ENCODE data around the gene SOX10.
"Not testable (repeated sequence)": the region's sequence is repeated elsewhere in the genome, so short reads cannot be mapped to it uniquely, and the experiment has no call there.

SOX10 gene

DNA sequence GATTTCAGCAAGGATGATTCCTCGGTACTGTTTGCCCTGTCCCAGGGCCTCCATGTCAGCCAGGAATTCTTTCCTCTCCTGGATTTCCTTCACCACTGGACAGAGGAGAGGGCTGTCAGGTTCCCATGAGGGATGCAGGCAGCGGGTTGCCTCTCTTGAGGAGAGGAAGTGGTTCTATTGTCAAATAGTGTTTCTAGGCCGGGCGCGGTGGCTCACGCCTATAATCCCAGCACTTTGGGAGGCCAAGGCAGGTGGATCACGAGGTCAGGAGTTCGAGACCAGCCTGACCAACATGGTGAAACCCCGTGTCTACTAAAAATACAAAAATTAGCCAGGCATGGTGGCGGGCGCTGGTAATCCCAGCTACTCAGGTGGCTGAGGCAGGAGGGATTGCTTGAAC lies 39.9 kb downstream of the SOX10 start:
- not testable (repeated sequence) for H3K36me3 ChIP-seq (ENCODE audit: control insufficient read depth, insufficient read depth, low read length); H3K4me3 ChIP-seq (ENCODE audit: insufficient read depth, low read depth, low read length); H3K9me3 ChIP-seq (ENCODE audit: control insufficient read depth, low read length); H3K27me3 ChIP-seq (ENCODE audit: control insufficient read depth, insufficient read depth, low read length, poor library complexity, severe bottlenecking); H3K27ac ChIP-seq (ENCODE audit: insufficient read depth, low read depth, low read length, poor library complexity, severe bottlenecking); H3K4me1 ChIP-seq (ENCODE audit: control insufficient read depth, insufficient read depth, low read length)
- WGBS, 2 experiments: 91% methylated on average over 11 of the region's 11 CpGs

DNA sequence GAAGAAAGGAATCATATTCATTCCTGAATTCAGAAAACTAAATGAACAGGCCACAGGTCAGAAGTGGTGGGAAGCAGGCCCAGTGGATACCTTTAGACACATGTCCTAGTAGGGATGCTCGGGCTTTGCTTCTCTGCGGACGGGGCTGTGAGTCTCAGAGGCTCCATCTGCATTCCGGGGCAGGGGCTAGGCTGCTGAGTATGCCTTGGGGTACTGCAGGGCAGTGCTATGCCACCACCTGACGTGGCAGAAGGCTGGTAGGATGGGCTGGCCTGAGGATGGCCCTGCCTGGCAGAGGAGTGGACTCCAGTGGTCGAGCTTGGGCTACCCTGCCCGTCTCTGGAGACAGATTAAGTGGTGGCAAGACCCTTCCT lies 40.5 kb downstream of the SOX10 start:
- Histone ChIP-seq H3K4me3 (ENCODE audit: insufficient read depth, low read depth, low read length) (no peak overlapping the region), H3K27ac (ENCODE audit: insufficient read depth, low read depth, low read length, poor library complexity, severe bottlenecking) (no peak overlapping the region), H3K36me3 (ENCODE audit: control insufficient read depth, insufficient read depth, low read length) (peaks cover 3% of the 10 kb centered on the region), H3K27me3 (ENCODE audit: control insufficient read depth, insufficient read depth, low read length, poor library complexity, severe bottlenecking) (no peaks in the 10 kb centered on the region), H3K4me1 (ENCODE audit: control insufficient read depth, insufficient read depth, low read length) (no peaks in the 10 kb centered on the region), H3K9me3 (ENCODE audit: control insufficient read depth, low read length) (no peaks in the 10 kb centered on the region)
- 93 to 94% methylated on average over 7 of the region's 7 CpGs for whole genome bisulfite sequencing, 2 experiments

DNA sequence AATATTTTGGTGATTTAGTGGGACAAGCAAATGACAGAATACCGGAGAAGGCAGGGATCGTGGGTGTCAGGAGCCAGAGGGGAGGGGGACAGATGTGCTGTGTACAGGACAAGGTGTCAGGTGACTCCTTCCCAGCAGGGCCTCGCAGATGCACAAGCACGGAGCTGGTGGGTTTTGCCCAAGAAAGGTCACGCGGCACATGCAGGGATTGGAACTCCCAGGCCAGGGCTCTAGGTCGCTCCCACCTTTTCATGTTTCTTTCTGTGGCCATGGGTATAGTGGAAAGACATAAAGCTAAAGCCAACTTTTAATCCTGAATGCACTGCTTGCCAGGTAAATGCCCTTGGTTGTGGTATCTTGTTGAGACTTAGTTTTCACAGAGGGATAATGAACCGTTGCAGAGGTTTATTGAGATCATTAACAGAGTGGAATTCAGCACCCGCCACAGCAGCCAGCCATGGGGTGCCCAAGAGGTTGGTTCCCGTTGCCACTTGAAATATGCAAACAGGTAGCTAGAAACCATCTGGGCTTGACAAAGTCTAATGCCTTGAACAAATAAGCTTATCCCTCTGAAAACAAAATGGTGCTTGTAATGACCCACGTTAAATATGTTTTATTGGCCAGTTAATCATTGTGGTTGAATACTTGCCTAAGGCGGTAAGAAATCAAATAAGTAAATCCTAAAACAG lies 41.1 kb downstream of the SOX10 start:
- no peak overlapping the region for H3K27ac ChIP-seq (ENCODE audit: insufficient read depth, low read depth, low read length, poor library complexity, severe bottlenecking)
- no peaks in the 10 kb centered on the region for H3K9me3 ChIP-seq (ENCODE audit: control insufficient read depth, low read length)
- H3K4me3 ChIP-seq (ENCODE audit: insufficient read depth, low read depth, low read length): no peak overlapping the region
- 93 to 94% methylated on average over 12 of the region's 12 CpGs for WGBS, 2 experiments
- peaks cover 3% of the 10 kb centered on the region for H3K36me3 ChIP-seq (ENCODE audit: control insufficient read depth, insufficient read depth, low read length)
- H3K4me1 ChIP-seq (ENCODE audit: control insufficient read depth, insufficient read depth, low read length): no peaks in the 10 kb centered on the region
- no peaks in the 10 kb centered on the region for H3K27me3 ChIP-seq (ENCODE audit: control insufficient read depth, insufficient read depth, low read length, poor library complexity, severe bottlenecking)

DNA sequence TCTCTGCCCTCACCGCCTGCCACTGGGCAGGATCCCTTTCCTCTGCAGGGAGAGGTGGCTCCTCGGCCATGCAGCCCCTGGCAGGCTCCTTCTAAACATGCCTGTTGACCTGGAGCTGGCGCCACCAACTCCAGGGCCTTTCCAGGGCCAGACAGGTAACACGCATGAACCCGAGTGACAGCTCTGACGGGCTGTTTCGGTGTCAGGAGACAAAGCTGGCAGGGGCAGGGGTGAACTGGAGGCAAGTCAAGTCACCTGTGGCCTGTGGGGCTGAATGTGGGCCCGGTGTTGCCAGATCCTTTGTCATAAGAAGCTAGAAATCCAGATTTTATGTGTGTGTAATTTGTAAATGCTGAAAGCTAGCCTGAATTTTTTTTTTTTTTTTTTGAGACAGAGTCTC lies 42.2 kb downstream of the SOX10 start:
- no peaks in the 10 kb centered on the region for H3K4me1 ChIP-seq (ENCODE audit: control insufficient read depth, insufficient read depth, low read length)
- no peak overlapping the region for H3K4me3 ChIP-seq (ENCODE audit: insufficient read depth, low read depth, low read length)
- H3K27ac ChIP-seq (ENCODE audit: insufficient read depth, low read depth, low read length, poor library complexity, severe bottlenecking): no peak overlapping the region
- H3K27me3 ChIP-seq (ENCODE audit: control insufficient read depth, insufficient read depth, low read length, poor library complexity, severe bottlenecking): no peaks in the 10 kb centered on the region
- 94% methylated on average over 8 of the region's 8 CpGs for WGBS, 2 experiments
- H3K36me3 ChIP-seq (ENCODE audit: control insufficient read depth, insufficient read depth, low read length): peaks cover 3% of the 10 kb centered on the region
- no peaks in the 10 kb centered on the region for H3K9me3 ChIP-seq (ENCODE audit: control insufficient read depth, low read length)

DNA sequence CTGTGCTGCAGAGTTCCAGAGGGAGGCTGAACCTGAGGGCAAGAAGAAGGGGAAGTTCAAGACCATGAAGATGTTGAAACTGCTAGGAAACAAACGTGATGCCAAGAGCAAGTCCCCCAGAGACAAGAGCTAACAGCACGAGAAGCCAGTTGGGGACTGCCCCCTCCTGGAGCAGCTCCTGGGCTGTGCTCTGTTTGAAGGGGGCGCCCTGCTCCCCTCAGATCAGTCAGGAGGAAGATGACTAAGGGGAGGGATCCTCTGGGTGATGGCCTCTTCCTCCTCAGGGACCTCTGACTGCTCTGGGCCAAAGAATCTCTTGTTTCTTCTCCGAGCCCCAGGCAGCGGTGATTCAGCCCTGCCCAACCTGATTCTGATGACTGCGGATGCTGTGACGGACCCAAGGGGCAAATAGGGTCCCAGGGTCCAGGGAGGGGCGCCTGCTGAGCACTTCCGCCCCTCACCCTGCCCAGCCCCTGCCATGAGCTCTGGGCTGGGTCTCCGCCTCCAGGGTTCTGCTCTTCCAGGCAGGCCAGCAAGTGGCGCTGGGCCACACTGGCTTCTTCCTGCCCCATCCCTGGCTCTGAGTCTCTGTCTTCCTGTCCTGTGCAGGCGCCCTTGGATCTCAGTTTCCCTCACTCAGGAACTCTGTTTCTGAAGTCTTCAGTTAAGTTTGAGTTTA lies 43.5 kb downstream of the SOX10 start:
- Histone ChIP-seq H3K36me3 (ENCODE audit: control insufficient read depth, insufficient read depth, low read length) (peaks cover 3% of the 10 kb centered on the region), H3K9me3 (ENCODE audit: control insufficient read depth, low read length) (no peaks in the 10 kb centered on the region), H3K4me1 (ENCODE audit: control insufficient read depth, insufficient read depth, low read length) (no peaks in the 10 kb centered on the region), H3K27me3 (ENCODE audit: control insufficient read depth, insufficient read depth, low read length, poor library complexity, severe bottlenecking) (no peaks in the 10 kb centered on the region), H3K27ac (ENCODE audit: insufficient read depth, low read depth, low read length, poor library complexity, severe bottlenecking) (no peak overlapping the region), H3K4me3 (ENCODE audit: insufficient read depth, low read depth, low read length) (no peak overlapping the region)
- WGBS, 2 experiments: 88% methylated on average over 12 of the region's 12 CpGs

DNA sequence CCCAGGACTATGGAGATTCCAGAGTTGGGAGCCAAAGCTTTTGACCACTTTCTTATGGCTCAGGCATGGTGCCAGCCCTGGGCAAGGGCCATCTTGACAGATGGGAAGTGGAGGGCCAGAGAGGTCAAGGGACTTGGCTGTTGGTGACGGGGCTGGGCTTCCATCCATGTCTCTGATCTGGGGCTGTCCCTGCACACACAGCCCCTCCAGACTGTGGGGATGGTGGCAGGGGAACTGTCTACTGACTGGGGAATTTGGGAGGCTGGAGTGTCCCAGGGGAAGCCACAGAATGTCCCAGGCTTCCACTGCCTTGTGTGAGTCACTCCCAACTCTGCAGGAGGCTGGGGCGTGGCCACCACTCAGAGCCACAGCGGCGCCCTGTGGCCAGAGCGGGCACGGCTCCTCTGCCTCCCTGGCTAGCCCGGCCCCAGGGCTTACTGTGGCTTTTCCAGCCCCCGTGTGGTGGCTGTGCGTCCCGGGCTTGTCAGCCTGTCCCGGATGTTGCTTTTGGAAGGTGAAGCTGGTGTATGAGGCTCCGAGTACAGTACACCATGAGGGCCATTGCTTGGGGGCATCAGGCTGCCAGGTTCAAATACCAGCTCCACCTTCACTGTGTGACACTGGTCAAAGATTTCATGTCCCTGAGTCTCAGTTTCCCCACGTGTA lies 50.5 kb downstream of the SOX10 start:
- H3K27ac ChIP-seq (ENCODE audit: insufficient read depth, low read depth, low read length, poor library complexity, severe bottlenecking): no peak overlapping the region
- H3K9me3 ChIP-seq (ENCODE audit: control insufficient read depth, low read length): no peaks in the 10 kb centered on the region
- H3K36me3 ChIP-seq (ENCODE audit: control insufficient read depth, insufficient read depth, low read length): no peaks in the 10 kb centered on the region
- no peaks in the 10 kb centered on the region for H3K27me3 ChIP-seq (ENCODE audit: control insufficient read depth, insufficient read depth, low read length, poor library complexity, severe bottlenecking)
- no peaks in the 10 kb centered on the region for H3K4me1 ChIP-seq (ENCODE audit: control insufficient read depth, insufficient read depth, low read length)
- 20% methylated on average over 13 of the region's 13 CpGs for WGBS, 2 experiments
- H3K4me3 ChIP-seq (ENCODE audit: insufficient read depth, low read depth, low read length): no peak overlapping the region

DNA sequence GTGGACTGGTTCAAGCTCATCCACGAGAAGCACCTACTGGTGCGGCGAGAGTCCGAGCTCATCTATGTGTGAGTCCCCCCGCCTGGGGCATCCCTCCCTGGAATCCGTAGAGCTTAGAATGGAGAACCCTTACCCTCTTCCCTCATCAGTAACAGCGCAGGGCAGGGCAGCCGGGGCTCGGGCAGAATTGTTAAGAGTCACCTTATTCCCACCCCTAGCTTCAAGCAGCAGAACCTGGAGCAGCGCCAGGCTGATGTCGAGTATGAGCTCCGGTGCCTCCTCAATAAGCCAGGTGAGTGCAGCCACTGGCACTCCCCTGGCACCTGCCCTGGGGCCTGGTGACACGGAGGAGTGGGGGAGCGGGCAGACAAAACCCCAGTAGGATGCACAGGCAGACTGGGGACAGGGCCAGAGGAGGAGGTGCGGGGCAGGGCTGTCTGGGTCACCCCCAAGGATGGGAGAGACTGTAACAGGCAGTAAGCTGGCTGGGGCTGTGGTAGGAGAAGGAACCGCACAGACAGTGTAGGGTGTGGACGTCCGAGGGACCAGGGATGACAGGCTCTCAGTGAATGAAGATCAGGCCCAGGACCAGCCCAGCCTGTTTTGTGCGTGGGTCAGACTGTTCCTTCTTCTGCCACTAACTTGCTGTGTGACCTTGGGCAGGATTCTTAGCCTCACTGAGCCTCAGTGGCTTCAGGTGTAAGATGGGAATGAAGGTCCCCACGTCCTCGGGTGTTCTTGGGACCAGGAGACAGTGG lies 51.4 kb downstream of the SOX10 start:
- no peaks in the 10 kb centered on the region for H3K4me1 ChIP-seq (ENCODE audit: control insufficient read depth, insufficient read depth, low read length)
- no peak overlapping the region for H3K27ac ChIP-seq (ENCODE audit: insufficient read depth, low read depth, low read length, poor library complexity, severe bottlenecking)
- no peaks in the 10 kb centered on the region for H3K27me3 ChIP-seq (ENCODE audit: control insufficient read depth, insufficient read depth, low read length, poor library complexity, severe bottlenecking)
- H3K9me3 ChIP-seq (ENCODE audit: control insufficient read depth, low read length): no peaks in the 10 kb centered on the region
- 94% methylated on average over 21 of the region's 21 CpGs for WGBS, 2 experiments
- H3K4me3 ChIP-seq (ENCODE audit: insufficient read depth, low read depth, low read length): no peak overlapping the region
- H3K36me3 ChIP-seq (ENCODE audit: control insufficient read depth, insufficient read depth, low read length): no peaks in the 10 kb centered on the region

DNA sequence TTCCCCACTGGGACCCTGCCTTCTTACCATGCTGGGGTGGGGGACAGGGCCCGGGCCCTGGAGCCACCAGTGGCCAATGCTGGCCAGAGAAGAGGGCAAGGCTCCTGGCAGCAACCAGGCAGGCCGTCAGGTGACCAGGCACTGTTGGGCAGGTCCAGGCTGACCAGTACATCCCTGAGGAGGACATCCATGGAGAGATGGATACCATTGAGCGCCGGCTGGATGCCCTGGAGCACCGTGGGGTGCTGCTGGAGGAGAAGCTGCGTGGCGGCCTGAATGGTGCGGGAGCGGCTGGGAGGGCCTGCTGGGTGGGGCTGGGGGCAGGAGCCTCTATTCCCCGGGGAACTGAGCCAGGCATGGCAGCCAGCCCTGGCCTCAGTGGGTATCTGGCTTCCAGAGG lies 52.0 kb downstream of the SOX10 start:
- no peaks in the 10 kb centered on the region for H3K9me3 ChIP-seq (ENCODE audit: control insufficient read depth, low read length)
- H3K27ac ChIP-seq (ENCODE audit: insufficient read depth, low read depth, low read length, poor library complexity, severe bottlenecking): no peak overlapping the region
- WGBS, 2 experiments: 93 to 94% methylated on average over 10 of the region's 10 CpGs
- no peaks in the 10 kb centered on the region for H3K27me3 ChIP-seq (ENCODE audit: control insufficient read depth, insufficient read depth, low read length, poor library complexity, severe bottlenecking)
- H3K4me1 ChIP-seq (ENCODE audit: control insufficient read depth, insufficient read depth, low read length): no peaks in the 10 kb centered on the region
- no peak overlapping the region for H3K4me3 ChIP-seq (ENCODE audit: insufficient read depth, low read depth, low read length)
- no peaks in the 10 kb centered on the region for H3K36me3 ChIP-seq (ENCODE audit: control insufficient read depth, insufficient read depth, low read length)

DNA sequence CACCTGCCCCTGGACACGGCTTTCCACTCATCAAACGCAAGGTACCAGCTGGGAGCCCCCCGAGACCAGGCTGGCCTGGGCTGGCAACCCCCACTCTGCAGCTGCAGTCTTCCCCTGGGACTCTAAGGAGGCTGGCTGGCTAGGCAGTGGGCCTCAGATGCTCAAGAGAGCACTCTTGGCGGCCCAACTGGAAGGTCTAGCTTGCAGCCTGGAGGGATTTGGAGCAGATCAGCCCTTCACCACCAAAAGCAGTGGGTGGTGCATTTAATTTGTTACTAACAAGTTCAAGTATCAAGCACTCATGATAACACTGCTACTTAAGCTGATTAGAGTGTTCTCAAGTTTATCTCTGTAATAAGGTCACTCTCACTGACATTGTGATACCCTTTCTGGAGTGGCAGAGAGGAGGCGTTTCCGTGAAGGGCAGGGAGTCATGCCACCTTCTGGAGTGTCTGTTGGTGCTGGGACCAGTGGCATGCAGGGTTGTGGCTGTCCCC lies 52.4 kb downstream of the SOX10 start:
- H3K4me3 ChIP-seq (ENCODE audit: insufficient read depth, low read depth, low read length): no peak overlapping the region
- H3K27ac ChIP-seq (ENCODE audit: insufficient read depth, low read depth, low read length, poor library complexity, severe bottlenecking): no peak overlapping the region
- no peaks in the 10 kb centered on the region for H3K9me3 ChIP-seq (ENCODE audit: control insufficient read depth, low read length)
- no peaks in the 10 kb centered on the region for H3K27me3 ChIP-seq (ENCODE audit: control insufficient read depth, insufficient read depth, low read length, poor library complexity, severe bottlenecking)
- no peaks in the 10 kb centered on the region for H3K36me3 ChIP-seq (ENCODE audit: control insufficient read depth, insufficient read depth, low read length)
- WGBS, 2 experiments: 92 to 93% methylated on average over 6 of the region's 6 CpGs
- no peaks in the 10 kb centered on the region for H3K4me1 ChIP-seq (ENCODE audit: control insufficient read depth, insufficient read depth, low read length)

DNA sequence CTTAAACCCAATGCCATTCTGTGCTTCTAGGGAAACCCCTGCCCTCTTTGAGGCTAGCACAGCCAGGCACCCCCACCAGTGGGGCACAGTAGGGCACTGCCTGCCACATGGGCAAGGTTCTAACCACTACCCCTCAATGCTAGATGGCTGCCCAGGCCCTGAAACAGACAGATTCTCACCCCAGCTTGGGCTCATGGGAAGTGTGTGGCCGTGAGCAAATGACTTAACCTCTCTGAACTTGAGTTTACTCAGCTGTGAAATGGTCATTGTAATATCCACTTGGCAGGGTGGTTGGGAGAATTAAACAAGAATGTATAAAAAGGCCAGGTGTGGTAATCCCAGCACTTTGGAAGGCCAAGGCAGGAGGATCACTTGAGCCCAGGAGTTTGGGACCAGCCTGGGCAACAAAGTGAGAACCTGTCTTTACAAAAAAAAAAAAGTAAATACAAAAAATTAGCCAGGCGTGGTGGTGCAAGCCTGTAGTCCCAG lies 53.4 kb downstream of the SOX10 start:
- Histone ChIP-seq H3K27ac (ENCODE audit: insufficient read depth, low read depth, low read length, poor library complexity, severe bottlenecking) (no peak overlapping the region), H3K27me3 (ENCODE audit: control insufficient read depth, insufficient read depth, low read length, poor library complexity, severe bottlenecking) (no peaks in the 10 kb centered on the region), H3K4me3 (ENCODE audit: insufficient read depth, low read depth, low read length) (no peak overlapping the region), H3K4me1 (ENCODE audit: control insufficient read depth, insufficient read depth, low read length) (no peaks in the 10 kb centered on the region), H3K9me3 (ENCODE audit: control insufficient read depth, low read length) (no peaks in the 10 kb centered on the region), H3K36me3 (ENCODE audit: control insufficient read depth, insufficient read depth, low read length) (no peaks in the 10 kb centered on the region)
- WGBS, 2 experiments: 96 to 99% methylated on average over 2 of the region's 2 CpGs
